ENCODE results near the gene PSME3. TPM values are rescaled to one million over a fixed set of nuclear protein-coding genes. Genes with fewer than 3 reads are reported as not detected.
"Not testable (repeated sequence)": the region's sequence is repeated elsewhere in the genome, so short reads cannot be mapped to it uniquely, and the experiment has no call there.

PSME3 gene
- polyA plus RNA-seq, 4 donors: 49.9 to 93.0 (median 61.2) TPM

- peaks cover 0 to 13% (median 0%) of the 10 kb centered on the region in 3 donors for H3K36me3 ChIP-seq (ENCODE audit: control insufficient read depth in 3 of 3, insufficient read depth in 2 of 3, low read depth in 1 of 3, low read length in 3 of 3)
- peak within 1 kb of the TSS in 1 of 3 donors; percentile 33 for H3K27ac ChIP-seq (ENCODE audit: low read depth in 1 of 3, low read length in 2 of 3)
- H3K4me1 ChIP-seq (ENCODE audit: control insufficient read depth in 3 of 3, insufficient read depth in 2 of 3, low read depth in 1 of 3, low read length in 2 of 3): peaks cover 0 to 23% (median 7%) of the 10 kb centered on the region in 3 donors
- no peaks in the 10 kb centered on the region for H3K9me3 ChIP-seq (ENCODE audit: control insufficient read depth in 2 of 2, insufficient read depth in 1 of 2, low read depth in 1 of 2, low read length in 1 of 2)
- H3K4me3 ChIP-seq (ENCODE audit: low read depth in 1 of 3, low read length in 3 of 3): no peak within 1 kb of the TSS
- H3K27me3 ChIP-seq (ENCODE audit: control insufficient read depth in 3 of 3, insufficient read depth in 3 of 3, low read length in 3 of 3): peaks cover 0 to 8% (median 0%) of the 10 kb centered on the region in 3 donors
- FAIRE-seq (no peak), DNase-seq (no peak)
- 50 to 57% (median 54%) methylated on average over 9 of the region's 9 CpGs for WGBS, 3 donors
Observed at GRCh38 chr17:42850954-42851353, 17.8 kb downstream of the PSME3 start, which contains the start of gene AOC3. Gene AOC3, plus strand, starts transcription at chr17:42851199. Its CDS starts 145 bp downstream, at chr17:42851344.

- H3K9me3 ChIP-seq (ENCODE audit: control insufficient read depth in 2 of 2, insufficient read depth in 1 of 2, low read depth in 1 of 2, low read length in 1 of 2); H3K27me3 ChIP-seq (ENCODE audit: control insufficient read depth in 3 of 3, insufficient read depth in 3 of 3, low read length in 3 of 3); H3K4me3 ChIP-seq (ENCODE audit: low read depth in 1 of 3, low read length in 3 of 3); FAIRE-seq; H3K36me3 ChIP-seq (ENCODE audit: control insufficient read depth in 3 of 3, insufficient read depth in 2 of 3, low read depth in 1 of 3, low read length in 3 of 3); DNase-seq: not testable (repeated sequence)
- Histone ChIP-seq H3K27ac (ENCODE audit: low read depth in 1 of 3, low read length in 2 of 3) (peak overlapping the region in 1 of 3 donors; percentile 33), H3K4me1 (ENCODE audit: control insufficient read depth in 3 of 3, insufficient read depth in 2 of 3, low read depth in 1 of 3, low read length in 2 of 3) (peaks cover 0 to 23% (median 7%) of the 10 kb centered on the region in 3 donors)
- whole genome bisulfite sequencing, 3 donors: 81 to 100% (median 88%) methylated on average over 11 to 25 of the region's 28 CpGs
Observed at GRCh38 chr17:42851371-42852240, 18.4 kb downstream of the PSME3 start.

GRCh38 chr17:42852351-42852750 lies 19.2 kb downstream of the PSME3 start:
- no peak for FAIRE-seq
- DNase-seq: no peak
- no peaks in the 10 kb centered on the region for H3K9me3 ChIP-seq (ENCODE audit: control insufficient read depth in 2 of 2, insufficient read depth in 1 of 2, low read depth in 1 of 2, low read length in 1 of 2)
- H3K4me3 ChIP-seq (ENCODE audit: low read depth in 1 of 3, low read length in 3 of 3): peak overlapping the region in 1 of 3 donors; percentile 18
- H3K27me3 ChIP-seq (ENCODE audit: control insufficient read depth in 3 of 3, insufficient read depth in 3 of 3, low read length in 3 of 3): peaks cover 0 to 8% (median 0%) of the 10 kb centered on the region in 3 donors
- 80 to 92% (median 85%) methylated on average over 15 of the region's 15 CpGs for WGBS, 3 donors
- peaks cover 0 to 6% (median 0%) of the 10 kb centered on the region in 3 donors for H3K36me3 ChIP-seq (ENCODE audit: control insufficient read depth in 3 of 3, insufficient read depth in 2 of 3, low read depth in 1 of 3, low read length in 3 of 3)
- H3K27ac ChIP-seq (ENCODE audit: low read depth in 1 of 3, low read length in 2 of 3): peak overlapping the region in 1 of 3 donors; percentile 66
- peaks cover 0 to 23% (median 7%) of the 10 kb centered on the region in 3 donors for H3K4me1 ChIP-seq (ENCODE audit: control insufficient read depth in 3 of 3, insufficient read depth in 2 of 3, low read depth in 1 of 3, low read length in 2 of 3)

GRCh38 chr17:42853004-42853403 lies 19.8 kb downstream of the PSME3 start:
- Histone ChIP-seq H3K9me3 (ENCODE audit: control insufficient read depth in 2 of 2, insufficient read depth in 1 of 2, low read depth in 1 of 2, low read length in 1 of 2) (no peaks in the 10 kb centered on the region), H3K36me3 (ENCODE audit: control insufficient read depth in 3 of 3, insufficient read depth in 2 of 3, low read depth in 1 of 3, low read length in 3 of 3) (peaks cover 0 to 6% (median 0%) of the 10 kb centered on the region in 3 donors), H3K27me3 (ENCODE audit: control insufficient read depth in 3 of 3, insufficient read depth in 3 of 3, low read length in 3 of 3) (peaks cover 0 to 8% (median 0%) of the 10 kb centered on the region in 3 donors), H3K4me1 (ENCODE audit: control insufficient read depth in 3 of 3, insufficient read depth in 2 of 3, low read depth in 1 of 3, low read length in 2 of 3) (peaks cover 0 to 23% (median 7%) of the 10 kb centered on the region in 3 donors), H3K4me3 (ENCODE audit: low read depth in 1 of 3, low read length in 3 of 3) (peak overlapping the region in 1 of 3 donors; percentile 18), H3K27ac (ENCODE audit: low read depth in 1 of 3, low read length in 2 of 3) (peak overlapping the region in 1 of 3 donors; percentile 66)
- no peak for FAIRE-seq
- 51 to 72% (median 65%) methylated on average over 4 of the region's 4 CpGs for WGBS, 3 donors
- DNase-seq: no peak

GRCh38 chr17:42853597-42853967 lies 20.4 kb downstream of the PSME3 start:
- WGBS, 3 donors: 33 to 48% (median 42%) methylated on average over 5 of the region's 5 CpGs
- H3K4me3 ChIP-seq (ENCODE audit: low read depth in 1 of 3, low read length in 3 of 3): no peak overlapping the region
- FAIRE-seq: no peak

GRCh38 chr17:42853968-42854790 lies 21.0 kb downstream of the PSME3 start:
- WGBS, 3 donors: 56 to 74% (median 70%) methylated on average over 11 to 15 of the region's 15 CpGs
- Histone ChIP-seq H3K27ac (ENCODE audit: low read depth in 1 of 3, low read length in 2 of 3) (no peak overlapping the region), H3K4me1 (ENCODE audit: control insufficient read depth in 3 of 3, insufficient read depth in 2 of 3, low read depth in 1 of 3, low read length in 2 of 3) (peaks cover 0 to 23% (median 6%) of the 10 kb centered on the region in 3 donors), H3K4me3 (ENCODE audit: low read depth in 1 of 3, low read length in 3 of 3) (no peak overlapping the region), H3K36me3 (ENCODE audit: control insufficient read depth in 3 of 3, insufficient read depth in 2 of 3, low read depth in 1 of 3, low read length in 3 of 3) (peaks cover 0 to 6% (median 0%) of the 10 kb centered on the region in 3 donors), H3K27me3 (ENCODE audit: control insufficient read depth in 3 of 3, insufficient read depth in 3 of 3, low read length in 3 of 3) (peaks cover 0 to 8% (median 0%) of the 10 kb centered on the region in 3 donors), H3K9me3 (ENCODE audit: control insufficient read depth in 2 of 2, insufficient read depth in 1 of 2, low read depth in 1 of 2, low read length in 1 of 2) (no peaks in the 10 kb centered on the region)
- DNase-seq: peak in 1 of 2 donors; percentile 45
- no peak for FAIRE-seq

More at GRCh38 chr17:42853597-42853967, 20.4 kb downstream of the PSME3 start:
- Histone ChIP-seq H3K27me3 (ENCODE audit: control insufficient read depth in 3 of 3, insufficient read depth in 3 of 3, low read length in 3 of 3) (peaks cover 0 to 8% (median 0%) of the 10 kb centered on the region in 3 donors), H3K27ac (ENCODE audit: low read depth in 1 of 3, low read length in 2 of 3) (peak overlapping the region in 1 of 3 donors; percentile 66), H3K9me3 (ENCODE audit: control insufficient read depth in 2 of 2, insufficient read depth in 1 of 2, low read depth in 1 of 2, low read length in 1 of 2) (no peaks in the 10 kb centered on the region), H3K36me3 (ENCODE audit: control insufficient read depth in 3 of 3, insufficient read depth in 2 of 3, low read depth in 1 of 3, low read length in 3 of 3) (peaks cover 0 to 6% (median 0%) of the 10 kb centered on the region in 3 donors), H3K4me1 (ENCODE audit: control insufficient read depth in 3 of 3, insufficient read depth in 2 of 3, low read depth in 1 of 3, low read length in 2 of 3) (peaks cover 0 to 23% (median 7%) of the 10 kb centered on the region in 3 donors)
- DNase-seq: no peak

GRCh38 chr17:42855048-42855596 lies 21.9 kb downstream of the PSME3 start:
- no peaks in the 10 kb centered on the region for H3K9me3 ChIP-seq (ENCODE audit: control insufficient read depth in 2 of 2, insufficient read depth in 1 of 2, low read depth in 1 of 2, low read length in 1 of 2)
- no peak for DNase-seq
- no peak for FAIRE-seq
- peaks cover 0 to 18% (median 0%) of the 10 kb centered on the region in 3 donors for H3K4me1 ChIP-seq (ENCODE audit: control insufficient read depth in 3 of 3, insufficient read depth in 2 of 3, low read depth in 1 of 3, low read length in 2 of 3)
- no peak overlapping the region for H3K4me3 ChIP-seq (ENCODE audit: low read depth in 1 of 3, low read length in 3 of 3)
- H3K36me3 ChIP-seq (ENCODE audit: control insufficient read depth in 3 of 3, insufficient read depth in 2 of 3, low read depth in 1 of 3, low read length in 3 of 3): peaks cover 0 to 6% (median 0%) of the 10 kb centered on the region in 3 donors
- no peaks in the 10 kb centered on the region for H3K27me3 ChIP-seq (ENCODE audit: control insufficient read depth in 3 of 3, insufficient read depth in 3 of 3, low read length in 3 of 3)
- no peak overlapping the region for H3K27ac ChIP-seq (ENCODE audit: low read depth in 1 of 3, low read length in 2 of 3)
- 73 to 81% (median 77%) methylated on average over 8 of the region's 8 CpGs for WGBS, 3 donors

- not testable (repeated sequence) for H3K36me3 ChIP-seq (ENCODE audit: control insufficient read depth in 3 of 3, insufficient read depth in 2 of 3, low read depth in 1 of 3, low read length in 3 of 3); H3K4me3 ChIP-seq (ENCODE audit: low read depth in 1 of 3, low read length in 3 of 3); DNase-seq; H3K9me3 ChIP-seq (ENCODE audit: control insufficient read depth in 2 of 2, insufficient read depth in 1 of 2, low read depth in 1 of 2, low read length in 1 of 2); H3K27ac ChIP-seq (ENCODE audit: low read depth in 1 of 3, low read length in 2 of 3); H3K27me3 ChIP-seq (ENCODE audit: control insufficient read depth in 3 of 3, insufficient read depth in 3 of 3, low read length in 3 of 3); FAIRE-seq
- peaks cover 0 to 16% (median 0%) of the 10 kb centered on the region in 3 donors for H3K4me1 ChIP-seq (ENCODE audit: control insufficient read depth in 3 of 3, insufficient read depth in 2 of 3, low read depth in 1 of 3, low read length in 2 of 3)
- WGBS, 3 donors: 83 to 91% (median 88%) methylated on average over 6 to 7 of the region's 8 CpGs
Observed at GRCh38 chr17:42856093-42856492, 22.9 kb downstream of the PSME3 start.
